ENCODE results near the gene MAPK6. TPM values are rescaled to one million over a fixed set of nuclear protein-coding genes. Genes with fewer than 3 reads are reported as not detected.

Gene MAPK6
- total RNA-seq, 1 experiment from 2014 or later, result 83.2 TPM

GRCh38 chr15:52111517-52112202 is 92.6 kb downstream of the MAPK6 start (continued):
- TF ChIP-seq, protein P1, sequence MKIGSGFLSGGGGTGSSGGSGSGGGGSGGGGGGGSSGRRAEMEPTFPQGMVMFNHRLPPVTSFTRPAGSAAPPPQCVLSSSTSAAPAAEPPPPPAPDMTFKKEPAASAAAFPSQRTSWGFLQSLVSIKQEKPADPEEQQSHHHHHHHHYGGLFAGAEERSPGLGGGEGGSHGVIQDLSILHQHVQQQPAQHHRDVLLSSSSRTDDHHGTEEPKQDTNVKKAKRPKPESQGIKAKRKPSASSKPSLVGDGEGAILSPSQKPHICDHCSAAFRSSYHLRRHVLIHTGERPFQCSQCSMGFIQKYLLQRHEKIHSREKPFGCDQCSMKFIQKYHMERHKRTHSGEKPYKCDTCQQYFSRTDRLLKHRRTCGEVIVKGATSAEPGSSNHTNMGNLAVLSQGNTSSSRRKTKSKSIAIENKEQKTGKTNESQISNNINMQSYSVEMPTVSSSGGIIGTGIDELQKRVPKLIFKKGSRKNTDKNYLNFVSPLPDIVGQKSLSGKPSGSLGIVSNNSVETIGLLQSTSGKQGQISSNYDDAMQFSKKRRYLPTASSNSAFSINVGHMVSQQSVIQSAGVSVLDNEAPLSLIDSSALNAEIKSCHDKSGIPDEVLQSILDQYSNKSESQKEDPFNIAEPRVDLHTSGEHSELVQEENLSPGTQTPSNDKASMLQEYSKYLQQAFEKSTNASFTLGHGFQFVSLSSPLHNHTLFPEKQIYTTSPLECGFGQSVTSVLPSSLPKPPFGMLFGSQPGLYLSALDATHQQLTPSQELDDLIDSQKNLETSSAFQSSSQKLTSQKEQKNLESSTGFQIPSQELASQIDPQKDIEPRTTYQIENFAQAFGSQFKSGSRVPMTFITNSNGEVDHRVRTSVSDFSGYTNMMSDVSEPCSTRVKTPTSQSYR (CRISPR knock-in tag; IDR thresholded peaks at IDR 0.05), result no peak
- TF ChIP-seq PRRX2 (CRISPR knock-in tag; IDR thresholded peaks at IDR 0.05) (no peak), IRF2 (CRISPR knock-in tag; IDR thresholded peaks at IDR 0.05; ENCODE audit: borderline replicate concordance, low read depth) (no peak), ZMAT4 (CRISPR knock-in tag; IDR thresholded peaks at IDR 0.05) (no peak), TEAD4 (CRISPR knock-in tag; IDR thresholded peaks at IDR 0.05) (no peak)

DNA sequence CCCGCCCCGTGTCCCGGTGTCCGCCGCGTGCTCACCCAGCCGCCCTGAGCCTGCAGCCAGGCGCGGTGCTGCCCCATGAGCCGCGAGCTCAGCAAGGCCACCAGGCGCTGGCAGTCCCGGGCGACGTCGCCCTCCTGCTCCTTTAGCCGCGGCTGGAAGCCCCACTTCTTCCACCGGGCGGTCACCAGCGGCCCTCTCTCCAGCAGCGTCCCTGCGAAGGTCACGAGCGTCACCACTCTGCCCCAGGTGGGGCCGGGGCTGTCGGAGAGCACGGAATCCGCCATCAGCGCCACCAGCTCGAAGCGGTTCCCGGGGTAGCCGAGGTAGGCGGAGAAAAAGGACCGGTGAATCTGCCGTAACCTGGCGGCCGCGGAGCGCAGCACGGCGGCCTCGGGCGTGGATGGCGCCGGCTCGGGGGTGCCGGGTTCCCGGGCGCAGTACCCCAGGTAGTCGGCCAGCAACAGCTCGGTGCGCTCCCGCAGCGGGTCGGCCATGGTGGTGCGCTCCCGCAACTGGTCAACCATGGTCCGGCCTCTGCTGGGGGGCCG is 93.3 kb downstream of the MAPK6 start:
- Mint-ChIP-seq H3K9me3 (no peaks in the 10 kb centered on the region), H3K4me3 (peak overlapping the region; percentile 61), H3K4me1 (peaks cover 29% of the 10 kb centered on the region), H3K36me3 (no peaks in the 10 kb centered on the region), H3K27ac (no peak overlapping the region), H3K27me3 (ENCODE audit: low read depth) (peaks cover 55% of the 10 kb centered on the region)
- DNase-seq (ENCODE audit: low spot score) (peak; percentile 66), ATAC-seq (peak; percentile 76)
- ChIA-PET CTCF (interaction anchor here (0.5 to 5.3 kb wide), 13 partner anchors 8 to 335 kb away, joined by 3 to 32 read pairs (median 4); no protein-coding TSS in a partner anchor), POLR2A (interaction anchor here (0.6 kb wide), 1 partner anchor 113 kb away, joined by 3 read pairs; no protein-coding TSS in a partner anchor)
- TF ChIP-seq, protein P2, sequence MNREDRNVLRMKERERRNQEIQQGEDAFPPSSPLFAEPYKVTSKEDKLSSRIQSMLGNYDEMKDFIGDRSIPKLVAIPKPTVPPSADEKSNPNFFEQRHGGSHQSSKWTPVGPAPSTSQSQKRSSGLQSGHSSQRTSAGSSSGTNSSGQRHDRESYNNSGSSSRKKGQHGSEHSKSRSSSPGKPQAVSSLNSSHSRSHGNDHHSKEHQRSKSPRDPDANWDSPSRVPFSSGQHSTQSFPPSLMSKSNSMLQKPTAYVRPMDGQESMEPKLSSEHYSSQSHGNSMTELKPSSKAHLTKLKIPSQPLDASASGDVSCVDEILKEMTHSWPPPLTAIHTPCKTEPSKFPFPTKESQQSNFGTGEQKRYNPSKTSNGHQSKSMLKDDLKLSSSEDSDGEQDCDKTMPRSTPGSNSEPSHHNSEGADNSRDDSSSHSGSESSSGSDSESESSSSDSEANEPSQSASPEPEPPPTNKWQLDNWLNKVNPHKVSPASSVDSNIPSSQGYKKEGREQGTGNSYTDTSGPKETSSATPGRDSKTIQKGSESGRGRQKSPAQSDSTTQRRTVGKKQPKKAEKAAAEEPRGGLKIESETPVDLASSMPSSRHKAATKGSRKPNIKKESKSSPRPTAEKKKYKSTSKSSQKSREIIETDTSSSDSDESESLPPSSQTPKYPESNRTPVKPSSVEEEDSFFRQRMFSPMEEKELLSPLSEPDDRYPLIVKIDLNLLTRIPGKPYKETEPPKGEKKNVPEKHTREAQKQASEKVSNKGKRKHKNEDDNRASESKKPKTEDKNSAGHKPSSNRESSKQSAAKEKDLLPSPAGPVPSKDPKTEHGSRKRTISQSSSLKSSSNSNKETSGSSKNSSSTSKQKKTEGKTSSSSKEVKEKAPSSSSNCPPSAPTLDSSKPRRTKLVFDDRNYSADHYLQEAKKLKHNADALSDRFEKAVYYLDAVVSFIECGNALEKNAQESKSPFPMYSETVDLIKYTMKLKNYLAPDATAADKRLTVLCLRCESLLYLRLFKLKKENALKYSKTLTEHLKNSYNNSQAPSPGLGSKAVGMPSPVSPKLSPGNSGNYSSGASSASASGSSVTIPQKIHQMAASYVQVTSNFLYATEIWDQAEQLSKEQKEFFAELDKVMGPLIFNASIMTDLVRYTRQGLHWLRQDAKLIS (CRISPR knock-in tag; IDR thresholded peaks at IDR 0.05; ENCODE audit: borderline replicate concordance), result no peak; the same call in 1 of the 2 replicates
- TF ChIP-seq MAX (CRISPR knock-in tag; IDR thresholded peaks at IDR 0.05) (peak; percentile 98), NFATC4 (CRISPR knock-in tag; IDR thresholded peaks at IDR 0.05) (no peak), NR1H2 (CRISPR knock-in tag; IDR thresholded peaks at IDR 0.05) (peak; percentile 86), CREB1 (CRISPR knock-in tag; IDR thresholded peaks at IDR 0.05) (0 out of 2 replicates have a peak, but pooled peaks have one; percentile 34), ZNF317 (CRISPR knock-in tag; IDR thresholded peaks at IDR 0.05; ENCODE audit: borderline replicate concordance, low read depth) (peak; percentile 66), ZNF138 (CRISPR knock-in tag; conservative IDR thresholded peaks at IDR 0.05) (peak; percentile 92), ZNF263 (CRISPR knock-in tag; IDR thresholded peaks at IDR 0.05; ENCODE audit: low read depth) (no peak), ZBTB21 (CRISPR knock-in tag; IDR thresholded peaks at IDR 0.05; ENCODE audit: borderline replicate concordance) (no peak), IRF2 (CRISPR knock-in tag; IDR thresholded peaks at IDR 0.05; ENCODE audit: borderline replicate concordance, low read depth) (no peak), RORB (CRISPR knock-in tag; IDR thresholded peaks at IDR 0.05) (no peak), SMAD3 (CRISPR knock-in tag; IDR thresholded peaks at IDR 0.05; ENCODE audit: borderline replicate concordance) (peak; percentile 88), FOXK1 (CRISPR knock-in tag; IDR thresholded peaks at IDR 0.05) (peak; percentile 74; the same call in 1 of the 2 replicates), TEAD4 (CRISPR knock-in tag; IDR thresholded peaks at IDR 0.05) (peak; percentile 76)
- TF ChIP-seq, protein P3, sequence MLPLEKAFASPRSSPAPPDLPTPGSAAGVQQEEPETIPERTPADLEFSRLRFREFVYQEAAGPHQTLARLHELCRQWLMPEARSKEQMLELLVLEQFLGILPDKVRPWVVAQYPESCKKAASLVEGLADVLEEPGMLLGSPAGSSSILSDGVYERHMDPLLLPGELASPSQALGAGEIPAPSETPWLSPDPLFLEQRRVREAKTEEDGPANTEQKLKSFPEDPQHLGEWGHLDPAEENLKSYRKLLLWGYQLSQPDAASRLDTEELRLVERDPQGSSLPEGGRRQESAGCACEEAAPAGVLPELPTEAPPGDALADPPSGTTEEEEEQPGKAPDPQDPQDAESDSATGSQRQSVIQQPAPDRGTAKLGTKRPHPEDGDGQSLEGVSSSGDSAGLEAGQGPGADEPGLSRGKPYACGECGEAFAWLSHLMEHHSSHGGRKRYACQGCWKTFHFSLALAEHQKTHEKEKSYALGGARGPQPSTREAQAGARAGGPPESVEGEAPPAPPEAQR (CRISPR knock-in tag; IDR thresholded peaks at IDR 0.05), result no peak
- TF ChIP-seq, protein P4, sequence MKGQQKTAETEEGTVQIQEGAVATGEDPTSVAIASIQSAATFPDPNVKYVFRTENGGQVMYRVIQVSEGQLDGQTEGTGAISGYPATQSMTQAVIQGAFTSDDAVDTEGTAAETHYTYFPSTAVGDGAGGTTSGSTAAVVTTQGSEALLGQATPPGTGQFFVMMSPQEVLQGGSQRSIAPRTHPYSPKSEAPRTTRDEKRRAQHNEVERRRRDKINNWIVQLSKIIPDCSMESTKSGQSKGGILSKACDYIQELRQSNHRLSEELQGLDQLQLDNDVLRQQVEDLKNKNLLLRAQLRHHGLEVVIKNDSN (CRISPR knock-in tag; IDR thresholded peaks at IDR 0.05), result 0 out of 2 replicates have a peak, but pooled peaks have one; percentile 65
- TF ChIP-seq, protein P5, sequence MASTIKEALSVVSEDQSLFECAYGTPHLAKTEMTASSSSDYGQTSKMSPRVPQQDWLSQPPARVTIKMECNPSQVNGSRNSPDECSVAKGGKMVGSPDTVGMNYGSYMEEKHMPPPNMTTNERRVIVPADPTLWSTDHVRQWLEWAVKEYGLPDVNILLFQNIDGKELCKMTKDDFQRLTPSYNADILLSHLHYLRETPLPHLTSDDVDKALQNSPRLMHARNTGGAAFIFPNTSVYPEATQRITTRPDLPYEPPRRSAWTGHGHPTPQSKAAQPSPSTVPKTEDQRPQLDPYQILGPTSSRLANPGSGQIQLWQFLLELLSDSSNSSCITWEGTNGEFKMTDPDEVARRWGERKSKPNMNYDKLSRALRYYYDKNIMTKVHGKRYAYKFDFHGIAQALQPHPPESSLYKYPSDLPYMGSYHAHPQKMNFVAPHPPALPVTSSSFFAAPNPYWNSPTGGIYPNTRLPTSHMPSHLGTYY (CRISPR knock-in tag; IDR thresholded peaks at IDR 0.05), result no peak

All from WTC11 (cell line).